GM18861 (cell line): ENCODE results near the gene PPARD.

Source experiments
- ATAC-seq: cut with Tn5 transposase; IDR thresholded peaks from one replicate; pipeline ENCODE4 v1.9.1; 2021; ENCODE audit not compliant: unreplicated experiment

Gene PPARD

DNA sequence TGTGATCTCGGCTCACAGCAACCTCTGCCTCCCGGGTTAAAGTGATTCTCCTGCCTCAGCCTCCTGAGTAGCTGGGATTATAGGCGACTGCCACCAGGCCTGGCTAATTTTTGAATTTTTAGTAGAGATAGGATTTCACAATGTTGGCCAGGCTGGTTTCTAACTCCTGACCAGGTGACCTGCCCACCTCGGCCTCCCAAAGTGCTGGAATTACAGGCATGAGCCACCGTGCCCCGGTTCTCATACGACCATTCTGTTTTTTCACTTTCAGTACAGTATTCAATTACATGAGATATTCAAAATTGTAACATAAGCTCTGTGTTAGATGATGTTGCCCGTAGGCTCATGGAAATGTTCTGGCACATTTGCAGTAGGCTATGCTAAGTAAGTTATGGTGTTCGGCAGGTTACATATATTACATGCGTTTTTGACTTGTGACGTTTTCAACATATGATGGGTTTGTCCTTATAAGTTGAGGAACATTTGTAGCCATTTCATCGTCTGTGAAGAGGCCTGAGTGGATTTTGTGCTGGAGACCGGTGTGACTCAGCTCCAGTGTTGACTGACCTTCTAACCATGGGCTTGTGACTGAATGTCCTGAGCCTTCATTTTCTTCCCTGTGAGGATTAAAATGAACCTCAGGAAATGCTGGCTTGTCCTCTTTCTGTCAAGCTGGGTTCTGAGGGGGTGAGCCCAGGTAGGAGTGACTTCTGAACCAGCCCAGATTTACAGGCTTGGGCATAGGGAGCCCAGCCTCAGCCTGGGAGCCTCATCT lies 12.2 kb downstream of the PPARD start:
- no peak for ATAC-seq

DNA sequence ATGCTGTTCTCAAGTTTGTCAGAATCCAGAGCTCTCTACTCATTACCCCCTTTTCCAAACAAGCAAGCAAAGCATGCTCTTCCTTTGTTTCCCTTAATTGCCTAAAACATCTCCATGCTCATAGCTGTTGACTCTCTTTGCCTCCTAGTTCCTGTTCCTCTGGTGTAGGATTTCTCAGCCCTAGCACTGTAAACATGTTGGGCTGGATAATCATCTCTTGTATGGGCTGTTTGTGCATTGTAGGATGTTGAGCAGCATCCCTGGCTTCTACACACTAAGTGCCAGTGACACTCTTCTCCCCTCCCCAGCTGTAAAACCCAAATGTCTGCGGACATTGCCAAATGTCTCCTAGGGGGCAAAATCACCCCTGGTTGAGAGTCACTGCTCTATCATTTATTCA lies 14.0 kb downstream of the PPARD start:
- no peak for ATAC-seq

DNA sequence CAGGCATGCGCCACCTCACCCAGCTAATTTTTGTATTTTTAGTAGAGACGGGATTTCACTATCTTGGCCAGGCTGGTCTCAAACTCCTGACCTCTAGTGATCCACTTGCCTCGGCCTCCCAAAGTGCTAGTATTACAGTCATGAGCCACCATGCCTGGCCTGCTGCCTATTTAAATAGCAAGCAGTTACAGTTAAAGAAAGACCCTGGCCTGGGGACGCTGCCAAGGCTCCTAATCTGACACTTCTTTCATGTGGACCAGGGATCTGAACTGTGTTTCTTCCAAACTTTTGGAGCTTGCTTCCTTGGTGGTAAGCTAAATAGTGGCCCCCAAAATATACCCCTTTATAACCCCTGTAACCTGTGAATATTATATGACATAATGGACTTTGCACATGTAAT lies 15.3 kb downstream of the PPARD start:
- no peak for ATAC-seq

DNA sequence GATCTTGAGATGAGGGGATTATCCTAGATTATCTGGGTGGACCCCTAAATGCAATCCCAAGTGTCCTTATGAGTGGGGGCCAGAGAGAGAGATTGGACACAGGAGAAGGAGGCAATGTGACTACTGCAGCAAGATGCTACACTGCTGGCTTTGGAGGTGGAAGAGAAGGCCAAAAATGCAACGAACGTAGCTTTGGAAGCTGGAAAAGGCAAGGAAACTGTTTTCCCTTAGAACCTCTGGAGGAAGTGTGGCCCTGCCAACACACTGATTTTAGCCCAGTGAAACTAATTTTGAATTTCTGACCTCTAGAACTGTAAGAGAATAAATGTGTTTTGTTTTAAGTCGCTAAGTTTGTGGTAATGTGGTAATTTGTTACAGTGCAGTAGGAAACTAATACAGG lies 15.7 kb downstream of the PPARD start:
- no peak for ATAC-seq

DNA sequence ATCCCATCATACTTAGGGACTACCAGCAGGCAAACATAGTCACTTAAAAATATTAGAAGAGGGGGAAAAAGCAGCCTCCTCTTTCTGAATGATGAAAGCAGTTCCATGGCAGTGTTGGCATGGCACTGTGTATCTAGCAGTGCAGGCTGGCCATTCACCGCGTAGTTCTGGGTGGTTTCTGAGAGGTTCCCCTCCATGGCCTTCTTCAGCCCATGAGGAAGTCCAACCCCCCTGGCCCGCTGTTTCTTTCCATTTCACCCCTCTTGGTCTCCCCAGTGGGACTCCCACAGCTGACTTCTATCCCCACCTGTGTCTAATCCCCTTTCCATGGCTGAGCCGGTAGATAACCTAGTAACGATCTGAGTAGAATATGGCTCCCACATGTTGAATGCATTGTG lies 17.0 kb downstream of the PPARD start:
- no peak for ATAC-seq

DNA sequence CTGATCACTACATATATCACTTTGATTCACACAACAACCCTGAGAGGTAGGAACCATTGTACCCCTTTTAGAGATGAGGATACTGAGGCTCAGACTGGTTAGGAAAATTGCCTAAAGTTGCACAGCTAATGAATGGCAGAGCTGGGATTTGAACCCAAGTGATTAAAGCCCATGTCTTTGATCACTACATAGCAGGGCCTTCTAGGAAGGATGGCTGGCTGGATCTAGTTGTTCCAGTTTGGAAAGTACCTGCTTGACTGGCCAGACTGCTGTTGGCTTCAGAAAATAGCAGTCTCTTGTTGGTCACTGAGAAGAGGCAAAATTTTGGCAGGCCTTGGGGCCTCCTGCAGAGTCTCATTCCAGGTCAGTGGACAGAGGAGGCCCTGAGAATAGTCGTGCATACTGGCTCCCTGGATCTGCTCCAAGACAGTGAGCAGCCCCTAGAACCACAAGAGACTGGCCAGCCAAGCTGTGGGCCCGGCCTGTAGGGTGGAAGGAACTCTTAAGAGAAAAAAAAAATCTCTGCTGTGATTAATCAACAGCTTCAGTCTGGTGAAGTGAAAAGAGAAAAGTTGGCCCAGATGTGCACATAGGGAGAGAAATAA lies 17.5 kb downstream of the PPARD start:
- no peak for ATAC-seq

DNA sequence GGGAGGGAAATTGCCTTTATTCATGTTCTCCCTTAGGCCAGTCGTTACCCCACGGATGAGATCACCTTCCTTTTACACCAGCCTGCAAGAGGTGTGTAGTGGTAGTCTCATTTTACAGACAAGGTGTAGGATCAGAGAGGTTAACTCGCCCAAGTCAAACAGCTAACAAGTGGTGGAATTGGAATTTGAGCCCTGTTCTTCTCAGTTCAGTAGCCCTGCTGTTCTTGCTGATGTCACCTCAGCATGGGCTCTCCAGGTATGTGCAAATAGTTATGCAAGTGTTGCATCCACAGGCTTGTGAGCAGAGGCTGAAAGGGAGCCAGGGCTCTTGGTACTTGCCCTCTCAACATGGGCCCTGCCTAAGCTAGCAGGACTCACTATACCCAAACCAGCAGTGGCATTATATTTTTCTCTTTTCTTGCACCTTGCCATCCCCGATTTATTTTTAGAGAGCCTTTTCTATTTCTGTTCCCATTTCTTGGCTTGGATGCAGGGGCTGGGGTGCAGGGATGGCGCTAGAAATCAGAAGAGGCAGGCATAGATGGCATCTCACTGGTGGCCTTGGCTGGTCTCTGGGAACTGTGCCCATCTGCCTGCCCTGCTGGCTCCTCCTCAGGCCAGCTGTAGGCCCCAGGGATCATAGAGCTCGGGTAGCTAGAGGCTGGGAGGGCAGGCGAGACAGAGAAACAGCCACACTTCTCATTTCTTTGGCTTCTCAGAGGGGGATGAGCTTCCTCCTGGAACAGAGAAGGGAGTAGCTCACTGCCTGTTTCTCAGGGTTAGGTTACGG lies 18.2 kb downstream of the PPARD start:
- ATAC-seq = no peak

DNA sequence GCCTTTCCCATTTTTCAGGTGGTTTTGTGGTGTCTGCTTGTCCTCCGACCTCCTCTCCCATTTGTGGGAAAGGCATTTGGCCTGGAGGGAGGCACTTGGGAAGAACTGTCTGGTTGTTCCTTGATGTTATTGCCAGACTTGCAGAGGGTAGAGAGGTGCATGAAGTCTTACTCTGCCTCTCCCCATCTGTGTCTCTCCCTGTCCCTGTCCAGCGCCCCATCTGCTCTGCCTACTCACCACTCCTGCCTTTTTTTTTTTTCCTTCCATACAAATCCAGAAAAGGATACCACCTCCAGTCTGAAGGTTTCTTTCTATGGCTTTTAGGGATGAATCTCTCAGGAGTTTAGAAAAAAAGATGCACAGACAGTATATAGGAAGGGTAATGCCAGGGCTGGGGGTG lies 19.8 kb downstream of the PPARD start:
- ATAC-seq = no peak

DNA sequence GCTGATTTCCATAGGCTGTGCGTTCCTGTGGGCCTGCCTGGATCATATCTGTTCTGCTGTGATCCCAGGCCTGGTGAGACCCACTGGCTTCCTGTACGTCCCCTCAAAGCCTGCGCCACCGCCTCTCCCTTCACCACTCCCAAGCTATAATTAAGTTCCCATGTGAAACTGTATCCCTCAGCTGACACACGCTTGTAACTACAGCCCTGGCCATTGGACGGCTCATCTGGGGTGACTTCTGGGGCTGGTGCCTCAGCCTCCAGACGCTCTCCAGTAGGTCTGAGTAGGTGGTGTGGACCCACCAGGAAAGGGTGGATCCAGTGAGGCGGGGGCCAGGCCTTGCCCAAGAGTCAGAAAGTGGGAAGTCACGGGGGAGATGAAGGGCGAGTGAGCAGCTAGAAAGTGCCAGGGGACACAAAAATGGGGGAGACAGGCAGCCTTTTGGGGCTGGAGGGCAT lies 21.0 kb downstream of the PPARD start:
- no peak for ATAC-seq

DNA sequence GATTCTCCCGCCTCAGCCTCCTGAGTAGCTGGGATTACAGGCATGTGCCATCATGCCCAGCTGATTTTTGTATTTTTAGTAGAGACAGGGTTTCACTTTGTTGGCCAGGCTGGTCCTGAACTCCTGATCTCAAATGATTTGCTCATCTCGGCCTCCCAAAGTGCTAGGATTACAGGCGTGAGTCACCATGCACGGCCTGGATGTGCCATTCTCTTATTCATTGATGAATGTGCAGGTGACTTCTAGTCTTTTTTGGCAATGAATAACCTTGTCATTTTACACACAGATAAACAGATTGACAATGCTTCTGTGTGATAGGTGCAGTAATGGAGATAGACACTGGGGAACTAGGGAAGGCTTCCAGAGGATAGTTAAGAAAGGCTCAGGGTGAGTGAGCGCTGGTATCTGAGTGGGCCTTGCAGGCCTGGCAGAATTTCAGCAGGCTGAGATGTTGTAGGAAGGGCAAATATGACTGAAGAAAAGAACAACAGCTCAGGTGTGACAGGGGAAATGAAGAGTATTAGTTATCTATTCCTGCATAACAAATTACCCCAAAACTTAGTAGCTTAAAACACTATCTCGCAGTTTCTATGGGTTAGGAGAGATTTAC lies 23.3 kb downstream of the PPARD start:
- ATAC-seq = no peak

DNA sequence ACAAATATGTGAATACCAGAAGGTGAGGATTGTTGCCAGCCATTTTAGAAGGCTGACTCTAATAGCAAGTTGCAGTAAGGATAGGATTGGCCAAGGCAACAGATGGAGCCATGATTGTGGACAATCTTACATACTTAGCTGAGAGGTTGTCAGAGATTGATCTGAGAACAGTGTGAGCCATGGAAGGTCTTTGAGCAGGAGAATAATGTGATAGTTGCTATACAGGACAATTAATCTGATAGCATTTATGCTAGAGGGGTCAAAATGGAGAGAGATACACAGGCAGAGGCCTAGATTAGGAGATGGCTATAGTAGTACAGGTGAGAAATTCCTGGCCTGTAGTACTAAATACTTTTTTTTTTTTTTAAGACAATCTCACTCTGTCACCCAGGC lies 23.8 kb downstream of the PPARD start:
- ATAC-seq = no peak

DNA sequence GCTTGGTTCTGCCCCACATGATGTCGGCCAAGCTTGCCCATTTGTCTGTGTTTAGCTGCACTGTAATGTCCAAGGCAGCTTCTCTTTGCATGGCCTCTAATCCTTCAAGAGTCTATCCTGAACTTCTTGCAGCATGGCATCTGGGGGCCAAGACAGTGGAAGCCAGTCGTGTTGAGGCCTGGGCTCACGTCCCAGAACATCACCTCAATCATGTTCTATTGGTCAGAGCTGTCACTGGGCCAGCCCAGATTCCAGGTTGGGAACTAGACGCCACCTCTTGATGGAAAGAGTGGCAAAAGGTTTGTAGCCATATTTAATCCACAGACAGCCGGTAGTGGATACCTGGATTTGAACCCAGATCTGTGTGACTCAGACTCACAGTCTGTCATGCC lies 25.3 kb downstream of the PPARD start:
- no peak for ATAC-seq

DNA sequence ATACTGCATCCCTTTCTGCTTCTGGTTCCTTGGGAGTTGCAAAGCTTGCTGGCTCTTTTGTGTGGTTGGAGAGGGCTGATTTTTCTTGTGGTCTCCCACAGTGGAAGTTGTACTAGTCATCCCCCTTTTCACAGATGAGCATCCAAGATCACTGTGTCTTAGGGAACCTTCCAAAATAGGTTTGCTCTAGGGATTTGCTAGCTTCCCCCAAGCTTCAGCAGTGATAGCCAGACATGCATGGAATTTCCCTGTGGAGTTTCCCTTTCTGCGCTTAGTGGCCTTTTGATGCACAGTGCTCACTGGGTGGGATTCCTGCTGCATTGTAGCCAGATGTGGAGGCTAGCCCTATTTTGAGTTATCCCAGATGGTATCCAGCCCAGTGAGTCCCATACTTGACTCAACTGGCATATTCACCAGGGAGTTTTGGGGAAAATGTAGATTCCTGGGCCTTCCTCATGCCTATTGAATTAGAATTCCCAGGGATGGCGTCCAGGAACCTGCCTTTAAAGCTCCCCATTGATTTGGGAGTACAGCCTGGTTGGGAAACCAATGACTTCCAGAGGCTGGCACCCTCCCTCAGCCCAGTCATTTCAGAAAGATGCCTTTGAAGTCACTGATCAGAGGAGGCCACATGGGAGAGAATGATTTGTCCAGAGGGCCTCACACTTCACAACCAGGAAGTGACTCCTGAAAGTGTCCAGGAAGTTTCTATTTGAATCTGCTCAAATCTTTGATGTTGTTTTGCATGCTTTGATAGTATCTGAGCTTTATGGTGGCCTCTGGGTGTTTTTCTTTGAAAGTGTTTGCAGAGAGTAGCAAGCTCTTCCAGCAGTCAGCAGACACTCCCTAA lies 25.9 kb downstream of the PPARD start:
- ATAC-seq = no peak

DNA sequence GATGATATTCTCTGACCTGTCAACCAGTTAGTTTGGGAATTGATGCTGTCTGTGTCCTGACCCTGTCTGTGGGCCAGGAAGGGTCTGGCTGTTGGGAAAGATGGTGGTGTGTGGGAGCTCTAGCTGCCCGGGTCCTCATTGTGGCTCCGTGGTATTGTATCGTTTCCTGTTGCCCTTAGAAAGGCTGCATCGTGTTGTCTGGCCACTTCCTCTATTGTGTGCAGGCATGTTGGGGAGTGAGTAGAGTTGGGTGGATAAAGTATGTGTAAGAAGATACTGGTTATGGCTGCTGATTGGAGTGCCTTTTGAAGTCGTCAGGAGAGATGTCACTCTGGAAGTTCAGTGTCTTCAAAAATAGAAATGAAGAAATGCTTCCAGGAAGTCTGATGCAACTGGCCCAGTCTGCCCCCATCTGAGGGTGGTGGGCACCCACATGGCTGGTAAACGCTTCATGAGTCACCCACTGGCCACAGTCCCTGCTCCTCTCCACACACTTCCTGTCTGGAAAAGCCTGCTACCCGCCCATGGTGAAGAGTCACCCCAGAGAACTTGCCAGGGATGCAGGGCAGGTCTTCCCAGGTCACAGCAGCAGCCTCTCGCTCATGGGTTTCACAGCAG lies 27.9 kb downstream of the PPARD start:
- no peak for ATAC-seq

DNA sequence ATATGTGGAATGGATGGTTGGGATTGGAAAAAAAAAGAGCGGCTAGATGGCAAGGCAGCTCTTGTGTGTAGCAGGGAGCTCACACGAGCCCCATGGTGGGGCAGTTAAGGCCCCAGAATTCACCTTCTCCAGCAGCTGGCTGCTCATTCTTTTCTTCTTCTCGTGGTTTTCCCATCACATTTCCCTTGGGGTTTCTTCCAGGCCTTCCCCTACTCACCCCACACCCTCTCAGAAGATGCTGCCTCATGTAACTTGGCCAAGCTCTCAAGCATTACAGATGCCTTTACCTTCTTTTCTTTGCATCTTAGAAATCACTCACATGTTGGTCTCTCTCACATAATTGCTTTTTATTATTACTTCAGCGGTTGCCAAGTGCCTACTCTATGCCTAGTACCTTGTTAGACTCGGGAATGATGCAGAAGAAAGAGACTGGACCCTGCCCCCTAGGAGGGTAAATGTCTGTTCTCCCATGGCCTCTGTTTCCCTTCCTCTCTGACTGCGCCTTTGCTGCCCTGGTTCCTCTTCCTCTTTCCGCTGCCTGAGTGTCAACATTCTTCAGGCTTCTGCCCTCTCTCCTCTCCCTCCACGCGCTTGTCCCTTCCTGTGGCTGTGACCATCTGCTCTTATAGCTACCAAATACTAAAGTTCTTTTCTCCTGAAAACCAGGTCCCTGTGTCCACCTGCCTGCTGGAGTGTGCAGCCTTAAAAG lies 28.6 kb downstream of the PPARD start:
- ATAC-seq = no peak

DNA sequence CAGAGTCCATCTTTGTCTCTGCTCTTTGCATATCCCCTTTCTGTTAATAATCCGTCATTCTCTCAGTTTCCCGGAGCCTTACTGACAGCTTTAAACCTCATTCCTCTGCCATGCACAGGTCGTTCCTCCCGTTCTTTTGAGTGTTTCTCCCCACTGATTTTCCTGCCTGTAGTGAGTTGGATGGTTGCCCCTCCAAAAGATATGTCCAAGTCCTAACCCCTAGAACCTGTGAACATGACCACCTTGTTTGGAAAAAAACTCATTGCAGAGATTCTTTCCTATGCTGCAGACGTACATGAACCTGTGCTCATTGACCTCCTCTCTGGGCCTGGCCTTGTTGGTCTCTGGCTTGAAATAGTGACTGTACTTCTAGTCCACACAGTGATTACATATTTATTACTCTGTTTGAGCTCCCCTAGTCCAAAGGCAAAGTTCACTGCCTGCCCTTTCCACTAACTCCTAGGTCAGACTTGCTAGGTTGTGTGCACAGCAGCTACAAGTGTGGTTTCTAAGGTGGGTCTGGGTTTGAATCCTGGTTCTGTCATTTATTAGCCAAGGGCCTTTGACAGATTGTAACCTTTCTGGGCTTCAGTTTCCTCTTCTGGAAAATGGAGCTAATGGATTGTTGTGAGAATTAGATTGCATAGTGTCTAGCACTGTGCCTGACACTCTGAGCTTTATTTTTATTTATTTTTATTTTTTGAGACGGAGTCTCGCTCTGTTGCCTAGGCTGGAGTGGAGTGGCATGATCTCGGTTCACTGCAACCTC lies 29.3 kb downstream of the PPARD start:
- ATAC-seq = no peak

DNA sequence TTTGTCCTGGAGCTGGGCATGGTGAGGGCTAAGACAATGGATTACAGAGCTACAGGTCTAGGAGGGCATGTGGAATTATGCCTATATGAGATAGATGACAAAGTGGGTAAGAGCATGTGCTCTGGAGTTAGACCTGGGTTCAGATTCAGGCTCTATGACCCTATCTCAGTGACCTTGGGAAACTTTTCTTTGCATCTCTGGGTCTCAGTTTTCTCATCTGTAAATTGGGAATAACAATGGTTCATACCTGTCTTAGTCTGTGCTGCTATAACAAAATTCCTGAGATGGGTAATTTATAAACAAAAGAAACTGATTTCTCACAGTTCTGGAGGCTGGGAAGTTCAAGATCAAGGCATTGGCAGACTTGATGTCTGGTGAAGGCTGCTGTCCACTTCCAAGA lies 30.3 kb downstream of the PPARD start:
- ATAC-seq = no peak

DNA sequence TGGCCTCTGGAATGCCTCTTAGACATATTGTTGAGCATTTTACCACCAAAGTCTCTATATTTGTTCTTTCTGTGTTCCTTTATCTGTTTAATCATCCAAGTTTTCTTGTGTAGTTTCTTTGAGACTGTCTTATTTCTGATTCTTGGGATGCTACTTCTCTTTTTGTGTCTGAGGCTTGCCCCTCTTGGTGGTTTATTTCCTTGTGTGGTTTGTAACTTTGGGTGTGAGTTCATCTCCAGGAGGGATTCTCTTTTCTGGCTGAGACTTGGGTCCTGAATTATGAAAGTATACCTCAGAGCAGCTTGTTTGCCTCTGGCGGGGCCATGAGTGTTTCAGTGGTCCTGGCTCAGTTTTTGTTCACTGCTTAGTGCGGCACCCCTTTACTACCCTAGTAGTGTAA lies 33.9 kb downstream of the PPARD start:
- no peak for ATAC-seq

DNA sequence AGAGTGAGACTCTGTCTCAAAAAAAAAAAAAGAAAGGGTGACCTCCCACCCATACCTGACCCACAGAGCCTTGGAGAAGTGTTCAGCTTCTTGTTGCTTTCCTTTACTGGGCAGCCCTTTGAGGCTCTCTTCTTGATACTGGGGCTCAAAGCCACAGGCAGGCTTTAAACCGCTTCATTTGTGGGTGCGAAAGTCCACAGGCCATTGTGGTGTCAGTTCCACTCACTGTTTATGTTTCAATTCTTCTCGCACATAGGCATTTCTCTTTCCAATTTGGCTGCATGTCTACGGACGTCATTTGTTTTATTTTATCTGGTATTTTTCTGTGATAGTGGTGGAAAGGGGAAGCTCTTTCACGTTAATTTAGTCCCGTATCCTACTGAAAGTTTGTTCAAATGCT lies 34.6 kb downstream of the PPARD start:
- no peak for ATAC-seq
